NCI-H1436 treated with DMSO at 0.1 percent for 48 hours (cell line): ENCODE measurements around the gene GRIP2.
"Not testable (repeated sequence)": the region's sequence is repeated elsewhere in the genome, so short reads cannot be mapped to it uniquely, and the experiment has no call there.

Source experiments
- DNase-seq: peaks from one replicate; lab custom pipeline; 2025; lab: John Stamatoyannopoulos, UW

Gene GRIP2

GRCh38 chr3:14520967-14521366 lies 19.2 kb downstream of the GRIP2 start:
- no peak for DNase-seq

GRCh38 chr3:14520149-14520548 lies 20.0 kb downstream of the GRIP2 start:
- no peak for DNase-seq

- no peak for DNase-seq
These were observed 20.7 kb downstream of the GRIP2 start for GRCh38 chr3:14519406-14519805.

- no peak for DNase-seq
These were observed 21.2 kb downstream of the GRIP2 start for GRCh38 chr3:14518893-14519292.

GRCh38 chr3:14518432-14518802 lies 21.7 kb downstream of the GRIP2 start:
- DNase-seq = no peak

GRCh38 chr3:14517601-14518431 lies 22.3 kb downstream of the GRIP2 start:
- no peak for DNase-seq

- no peak for DNase-seq
These were observed 23.3 kb downstream of the GRIP2 start for GRCh38 chr3:14516738-14517345.

GRCh38 chr3:14515526-14515925 lies 24.6 kb downstream of the GRIP2 start:
- DNase-seq = not testable (repeated sequence)

GRCh38 chr3:14514323-14514720 lies 25.8 kb downstream of the GRIP2 start:
- no peak for DNase-seq

GRCh38 chr3:14513566-14514322 lies 26.4 kb downstream of the GRIP2 start:
- DNase-seq = no peak

GRCh38 chr3:14512942-14513327 lies 27.2 kb downstream of the GRIP2 start:
- no peak for DNase-seq

GRCh38 chr3:14512281-14512941 lies 27.7 kb downstream of the GRIP2 start:
- no peak for DNase-seq

- no peak for DNase-seq
These were observed 28.4 kb downstream of the GRIP2 start for GRCh38 chr3:14511623-14512280.

- DNase-seq = no peak
These were observed 29.1 kb downstream of the GRIP2 start for GRCh38 chr3:14510838-14511622.

GRCh38 chr3:14509796-14510100 lies 30.4 kb downstream of the GRIP2 start:
- DNase-seq = no peak

GRCh38 chr3:14508966-14509795 lies 31.0 kb downstream of the GRIP2 start:
- no peak for DNase-seq

- no peak for DNase-seq
These were observed 31.7 kb downstream of the GRIP2 start for GRCh38 chr3:14508505-14508819.

- no peak for DNase-seq
These were observed 32.2 kb downstream of the GRIP2 start for GRCh38 chr3:14507757-14508504.

- DNase-seq = no peak
These were observed 32.8 kb downstream of the GRIP2 start for GRCh38 chr3:14507305-14507741.
